Measurements from ENCODE around the gene PYCR2. TPM values are rescaled to one million over a fixed set of nuclear protein-coding genes. Genes with fewer than 3 reads are reported as not detected.

PYCR2 gene
- total RNA-seq, 1 donor from 2014 or later, result 47.4 TPM

DNA sequence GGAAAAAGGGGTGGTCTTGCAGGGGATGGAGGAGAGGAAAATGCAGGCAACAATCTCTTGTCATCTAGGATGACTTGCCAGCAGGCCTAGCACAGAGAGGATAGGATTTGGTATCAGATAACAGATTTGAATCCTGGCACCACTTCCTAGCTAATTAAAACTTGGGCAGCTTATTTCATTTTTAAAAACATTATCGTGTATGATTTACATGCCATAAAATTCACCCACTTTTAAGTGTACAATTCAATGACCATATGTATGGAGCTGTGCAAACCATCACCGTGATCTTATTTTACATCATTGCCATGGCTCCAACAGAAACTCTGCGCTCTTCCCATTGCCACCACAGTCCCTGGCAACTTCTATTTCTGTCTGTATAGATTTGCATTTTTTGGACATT lies 6.9 kb downstream of the PYCR2 start:
- no peak overlapping the region for H3K27ac ChIP-seq
- TF ChIP-seq POLR2AphosphoS5 (IDR thresholded peaks at IDR 0.05; ENCODE audit: insufficient read depth in 1 of 2, low read depth in 1 of 2), result no peak
- TF ChIP-seq, protein P1, sequence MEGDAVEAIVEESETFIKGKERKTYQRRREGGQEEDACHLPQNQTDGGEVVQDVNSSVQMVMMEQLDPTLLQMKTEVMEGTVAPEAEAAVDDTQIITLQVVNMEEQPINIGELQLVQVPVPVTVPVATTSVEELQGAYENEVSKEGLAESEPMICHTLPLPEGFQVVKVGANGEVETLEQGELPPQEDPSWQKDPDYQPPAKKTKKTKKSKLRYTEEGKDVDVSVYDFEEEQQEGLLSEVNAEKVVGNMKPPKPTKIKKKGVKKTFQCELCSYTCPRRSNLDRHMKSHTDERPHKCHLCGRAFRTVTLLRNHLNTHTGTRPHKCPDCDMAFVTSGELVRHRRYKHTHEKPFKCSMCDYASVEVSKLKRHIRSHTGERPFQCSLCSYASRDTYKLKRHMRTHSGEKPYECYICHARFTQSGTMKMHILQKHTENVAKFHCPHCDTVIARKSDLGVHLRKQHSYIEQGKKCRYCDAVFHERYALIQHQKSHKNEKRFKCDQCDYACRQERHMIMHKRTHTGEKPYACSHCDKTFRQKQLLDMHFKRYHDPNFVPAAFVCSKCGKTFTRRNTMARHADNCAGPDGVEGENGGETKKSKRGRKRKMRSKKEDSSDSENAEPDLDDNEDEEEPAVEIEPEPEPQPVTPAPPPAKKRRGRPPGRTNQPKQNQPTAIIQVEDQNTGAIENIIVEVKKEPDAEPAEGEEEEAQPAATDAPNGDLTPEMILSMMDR (IDR thresholded peaks at IDR 0.05), result no peak
- TF ChIP-seq POLR2A (IDR thresholded peaks at IDR 0.05), result no peak
- no peak overlapping the region for H3K4me3 ChIP-seq
- peaks cover 0 to 10% of the 10 kb centered on the region in 2 donors for H3K36me3 ChIP-seq
- no peaks in the 10 kb centered on the region for H3K9me3 ChIP-seq
- H3K27me3 ChIP-seq, result no peaks in the 10 kb centered on the region
- intact Hi-C loops (cut with DNase I), result loop anchor here (10.0 kb wide), 1 partner anchor 58 kb away; no protein-coding TSS in a partner anchor
- no peak for DNase-seq (ENCODE audit: extremely low spot score in 2 of 2)
- peaks cover 29% of the 10 kb centered on the region for H3K4me1 ChIP-seq

DNA sequence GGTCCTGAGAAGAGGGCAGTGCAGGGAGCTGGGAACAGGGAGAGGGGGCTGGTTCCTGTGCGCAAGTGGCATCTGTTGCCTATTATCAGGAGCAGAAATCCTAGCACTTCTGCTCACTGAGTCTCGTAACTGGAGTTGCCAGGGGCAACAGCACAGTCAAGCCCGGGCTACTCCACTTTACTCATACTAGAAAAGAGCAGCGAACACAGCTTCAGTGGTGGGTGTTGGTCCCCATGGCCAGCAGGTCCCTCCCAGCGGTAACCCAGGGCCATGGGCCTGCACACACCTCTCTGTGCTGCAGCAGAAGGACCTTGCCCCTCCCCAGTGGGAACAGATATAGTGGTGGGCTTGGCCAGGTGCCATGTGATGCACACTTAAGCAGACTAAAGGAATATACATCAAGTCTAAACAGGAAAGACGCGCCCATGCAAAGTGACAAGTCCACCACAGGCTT lies 8.5 kb downstream of the PYCR2 start:
- no peak overlapping the region for H3K4me3 ChIP-seq
- no peaks in the 10 kb centered on the region for H3K27me3 ChIP-seq
- H3K27ac ChIP-seq, result no peak overlapping the region
- intact Hi-C loops (cut with DNase I), result loop anchor here (10.0 kb wide), 1 partner anchor 59 kb away; no protein-coding TSS in a partner anchor
- no peak for DNase-seq (ENCODE audit: extremely low spot score in 2 of 2)
- H3K9me3 ChIP-seq, result no peaks in the 10 kb centered on the region
- H3K36me3 ChIP-seq, result peaks cover 0 to 5% of the 10 kb centered on the region in 2 donors
- H3K4me1 ChIP-seq, result peaks cover 14% of the 10 kb centered on the region
- TF ChIP-seq POLR2AphosphoS5 (IDR thresholded peaks at IDR 0.05; ENCODE audit: insufficient read depth in 1 of 2, low read depth in 1 of 2), result no peak
- no peak for TF ChIP-seq POLR2A (IDR thresholded peaks at IDR 0.05)
- TF ChIP-seq, protein P1 (IDR thresholded peaks at IDR 0.05), result no peak

DNA sequence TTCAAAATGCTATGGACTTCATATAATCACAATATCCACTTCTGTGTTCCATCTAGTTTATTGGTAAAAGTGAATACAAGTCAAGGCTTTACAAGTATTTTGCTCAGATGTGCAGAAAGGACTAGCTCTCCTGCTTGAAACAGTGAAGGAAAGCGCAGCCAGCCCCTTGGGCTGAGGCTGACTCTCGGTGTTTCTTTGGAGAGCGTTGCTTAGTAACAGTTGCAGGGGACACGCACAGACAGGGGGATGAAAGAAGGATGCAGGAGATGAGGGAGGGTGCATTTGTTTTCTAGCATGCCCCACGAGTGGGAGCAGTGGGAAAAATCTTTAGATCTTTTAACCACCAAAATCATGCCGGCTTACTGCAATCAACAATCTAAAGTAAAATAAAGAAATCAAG lies 9.1 kb downstream of the PYCR2 start:
- Histone ChIP-seq H3K27ac (no peak overlapping the region), H3K4me3 (no peak overlapping the region), H3K36me3 (peaks cover 0 to 5% of the 10 kb centered on the region in 2 donors), H3K4me1 (peaks cover 8% of the 10 kb centered on the region), H3K9me3 (no peaks in the 10 kb centered on the region), H3K27me3 (no peaks in the 10 kb centered on the region)
- intact Hi-C loops (cut with DNase I), result loop anchor here (5.0 to 10.0 kb wide), 2 partner anchors 60 to 438 kb away; no protein-coding TSS in a partner anchor
- TF ChIP-seq POLR2AphosphoS5 (IDR thresholded peaks at IDR 0.05; ENCODE audit: insufficient read depth in 1 of 2, low read depth in 1 of 2), result no peak
- TF ChIP-seq, protein P1 (IDR thresholded peaks at IDR 0.05), result no peak
- TF ChIP-seq POLR2A (IDR thresholded peaks at IDR 0.05), result no peak
- no peak for DNase-seq (ENCODE audit: extremely low spot score in 2 of 2)

DNA sequence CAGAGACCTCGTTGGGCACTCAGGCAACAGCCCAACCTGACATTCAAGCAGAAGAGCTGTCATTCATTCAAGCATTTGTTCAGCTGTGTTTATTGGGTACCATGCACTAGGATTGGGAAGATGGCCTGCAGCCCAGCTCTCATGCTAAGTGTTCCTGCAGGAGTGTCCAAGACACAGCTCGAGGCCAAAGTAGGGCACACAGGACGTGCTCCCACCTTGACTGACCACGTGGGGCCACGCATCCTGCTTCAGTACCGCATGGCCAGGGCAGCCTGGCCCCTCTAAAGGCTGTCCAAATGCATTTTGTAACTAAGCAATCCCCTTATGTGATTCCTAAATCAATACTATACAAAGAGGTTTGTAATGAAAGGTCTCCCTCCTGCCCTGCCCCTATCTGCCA lies 9.7 kb downstream of the PYCR2 start:
- Histone ChIP-seq H3K4me3 (no peak overlapping the region), H3K27me3 (no peaks in the 10 kb centered on the region), H3K4me1 (peaks cover 3% of the 10 kb centered on the region), H3K36me3 (peaks cover 0 to 5% of the 10 kb centered on the region in 2 donors), H3K27ac (no peak overlapping the region), H3K9me3 (no peaks in the 10 kb centered on the region)
- no peak for DNase-seq (ENCODE audit: extremely low spot score in 2 of 2)
- TF ChIP-seq, protein P1 (IDR thresholded peaks at IDR 0.05), result no peak
- TF ChIP-seq POLR2AphosphoS5 (IDR thresholded peaks at IDR 0.05; ENCODE audit: insufficient read depth in 1 of 2, low read depth in 1 of 2) (no peak), POLR2A (IDR thresholded peaks at IDR 0.05) (no peak)
- intact Hi-C loops (cut with DNase I), result loop anchor here (5.0 to 10.0 kb wide), 2 partner anchors 60 to 437 kb away; no protein-coding TSS in a partner anchor

All from vagina (tissue), 2 donors.